A549 (cell line): ENCODE results near the gene MAGI1. TPM values are rescaled to one million over a fixed set of nuclear protein-coding genes. Genes with fewer than 3 reads are reported as not detected.

Experiments used
- ATAC-seq, 2 experiments: fragments of 200-7000 bp in 1 of 2; fragments of >200 bp in 1 of 2; cut with Nextera tagmentation in 1 of 2; cut with Tn5 transposase in 1 of 2; 3 replicates each; pipeline versions ENCODE4 v1.8.0 to v1.9.1; 2018 to 2020; ENCODE audit warnings: mild to moderate bottlenecking in 1 of 2, moderate library complexity in 1 of 2
- CTCF ChIA-PET: fragments of 300-600 bp; sonication (Branson Sonifier 250); formaldehyde crosslinking; extraction: SDS; loops from one replicate; lab custom pipeline; 2021; ENCODE audit warnings: antibody characterized with exemption, inconsistent platforms; lab: Yijun Ruan, JAX
- POLR2A ChIA-PET: fragments of 350-600 bp; formaldehyde crosslinking; extraction: SDS; loops from one replicate; lab custom pipeline; 2021; ENCODE audit warnings: antibody characterized with exemption, inconsistent platforms; lab: Yijun Ruan, JAX
- DNase-seq, 2 experiments: peaks; one replicate each; pipeline versions ENCODE4 v3.0.0 to v3.0.0-alpha.2; 2011 to 2016; ENCODE audit warnings: low read depth in 1 of 2, low spot score in 1 of 2
- FAIRE-seq: peaks from 2 replicates; lab custom pipeline; 2011; peaks lifted over from hg19 to GRCh38; lab: Jason Lieb, UNC
- H3K27ac ChIP-seq, 2 experiments: fragments of >200 bp; sonication (Bioruptor Twin); formaldehyde crosslinking; 3 replicates each; pipeline ENCODE4 v1.5.1; 2016 to 2017
- H3K4me1 ChIP-seq: fragments of >200 bp; sonication (Bioruptor Twin); formaldehyde crosslinking; 3 replicates; pipeline ENCODE4 v1.6.1; 2016
- H3K4me2 ChIP-seq: fragments of >200 bp; sonication (Bioruptor Twin); formaldehyde crosslinking; 3 replicates; pipeline ENCODE4 v1.6.1; 2016
- H3K4me3 ChIP-seq: fragments of >200 bp; sonication (Bioruptor Twin); formaldehyde crosslinking; 3 replicates; pipeline ENCODE4 v1.5.1; 2016
- H3K9me3 ChIP-seq: fragments of >200 bp; sonication (Bioruptor Twin); formaldehyde crosslinking; 3 replicates; pipeline ENCODE4 v1.6.1; 2016
- CBX8 ChIP-seq: fragments of 200-600 bp; sonication (generic); IDR thresholded peaks from 2 replicates; pipeline ENCODE4 v1.6.1; 2016
- CEBPB ChIP-seq, 2 experiments: fragments of >200 bp in 1 of 2; sonication (Bioruptor Twin) in 1 of 2; formaldehyde crosslinking in 1 of 2; IDR thresholded peaks; 2 replicates each; pipeline ENCODE4 v1.6.1; 2012 to 2016
- CHD2 ChIP-seq: fragments of 150-350 bp; IDR thresholded peaks from 2 replicates; pipeline ENCODE4 v1.6.1; 2014; ENCODE audit warnings: low read length; ENCODE audit not compliant: partially characterized antibody
- CHD4 ChIP-seq: fragments of 200-600 bp; sonication (generic); IDR thresholded peaks from 2 replicates; pipeline ENCODE4 v1.6.1; 2016; ENCODE audit warnings: antibody characterized with exemption, mild to moderate bottlenecking, borderline replicate concordance
- CTCF ChIP-seq: fragments of >200 bp; sonication (Bioruptor Twin); formaldehyde crosslinking; IDR thresholded peaks from 3 replicates; pipeline ENCODE4 v1.5.1; 2016
- EHMT2 ChIP-seq: fragments of 200-600 bp; sonication (generic); IDR thresholded peaks from 2 replicates; pipeline ENCODE4 v1.6.1; 2016; ENCODE audit warnings: antibody characterized with exemption, low read depth, mild to moderate bottlenecking, moderate library complexity
- FOSB ChIP-seq: fragments of 250-450 bp; sonication (Bioruptor Pico); IDR thresholded peaks from 2 replicates; pipeline ENCODE4 v1.5.0; 2020; ENCODE audit warnings: mild to moderate bottlenecking, moderate library complexity
- FOXS1 ChIP-seq: fragments of 250-450 bp; sonication (Bioruptor Pico); IDR thresholded peaks from 2 replicates; pipeline ENCODE4 v1.5.0; 2020; ENCODE audit warnings: mild to moderate bottlenecking, moderate library complexity
- HOXA7 ChIP-seq: fragments of 250-450 bp; sonication (Bioruptor Pico); IDR thresholded peaks from 2 replicates; pipeline ENCODE4 v1.5.0; 2020; ENCODE audit warnings: mild to moderate bottlenecking, moderate library complexity
- JUN ChIP-seq, 2 experiments: fragments of >200 bp; sonication (Bioruptor Twin); formaldehyde crosslinking; IDR thresholded peaks; 2 replicates in 1 of 2; 3 replicates in 1 of 2; pipeline ENCODE4 v1.6.1; 2016 to 2017
- KDM1A ChIP-seq: fragments of 200-600 bp; sonication (generic); IDR thresholded peaks from 2 replicates; pipeline ENCODE4 v1.6.1; 2016; ENCODE audit warnings: low read depth, mild to moderate bottlenecking
- KDM5A ChIP-seq: fragments of 200-600 bp; sonication (generic); IDR thresholded peaks from 2 replicates; pipeline ENCODE4 v1.6.1; 2016; ENCODE audit warnings: antibody characterized with exemption, mild to moderate bottlenecking
- MYC ChIP-seq: IDR thresholded peaks from 2 replicates; pipeline ENCODE4 v1.6.1; 2012; ENCODE audit warnings: mild to moderate bottlenecking, inconsistent platforms, low read length, improper control_type of control experiment, borderline replicate concordance
- NPAS2 ChIP-seq: fragments of 250-450 bp; sonication (Bioruptor Pico); IDR thresholded peaks from 2 replicates; pipeline ENCODE4 v1.8.0; 2022; ENCODE audit warnings: mild to moderate bottlenecking, moderate library complexity, borderline replicate concordance
- SREBF2 ChIP-seq: fragments of 450-650 bp; IDR thresholded peaks from 2 replicates; pipeline ENCODE4 v1.6.1; 2014; ENCODE audit warnings: mild to moderate bottlenecking, moderate library complexity
- TFCP2L1 ChIP-seq: fragments of 250-450 bp; sonication (Bioruptor Pico); IDR thresholded peaks from 2 replicates; pipeline ENCODE4 v1.5.0; 2021; ENCODE audit warnings: mild to moderate bottlenecking
- TP53 ChIP-seq: fragments of 250-450 bp; sonication (Bioruptor Pico); IDR thresholded peaks from 2 replicates; pipeline ENCODE4 v1.5.0; 2021; ENCODE audit warnings: mild to moderate bottlenecking, moderate library complexity
- WGBS: methylation state at CpG from one replicate; pipeline ENCODE4 v1.1.6; 2017; ENCODE audit errors: missing lambda C conversion rate; 5-methylcytosine and 5-hydroxymethylcytosine counted together
- polyA plus RNA-seq, 4 experiments: library from polyadenylated mRNA; depleted of rRNA in 3 of 4; stranded (reverse); fragments of >200 nt; fragmentation: RNase III in 1 of 4; extraction: RNeasy Plus Mini Kit Qiagen cat#74134 plus additional on column Dnase treatment in 1 of 4; gene quantifications; 2 replicates in 3 of 4; 3 replicates in 1 of 4; pipeline ENCODE4 v1.2.3, GENCODE V29; 2011 to 2017
- TF ChIP-seq, protein P1 (sequence below): fragments of 200-600 bp; sonication (generic); IDR thresholded peaks from 2 replicates; pipeline ENCODE4 v1.6.1; 2016; ENCODE audit warnings: antibody characterized with exemption, mild to moderate bottlenecking, moderate library complexity
- TF ChIP-seq, protein P2 (sequence below): fragments of >200 bp; sonication (Bioruptor Twin); formaldehyde crosslinking; IDR thresholded peaks from 2 replicates; pipeline ENCODE4 v1.6.1; 2016

MAGI1 gene
- polyA plus RNA-seq, 2 of the 4 experiments (the other 2 are of a cell fraction): 4.7 to 6.6 TPM

DNA sequence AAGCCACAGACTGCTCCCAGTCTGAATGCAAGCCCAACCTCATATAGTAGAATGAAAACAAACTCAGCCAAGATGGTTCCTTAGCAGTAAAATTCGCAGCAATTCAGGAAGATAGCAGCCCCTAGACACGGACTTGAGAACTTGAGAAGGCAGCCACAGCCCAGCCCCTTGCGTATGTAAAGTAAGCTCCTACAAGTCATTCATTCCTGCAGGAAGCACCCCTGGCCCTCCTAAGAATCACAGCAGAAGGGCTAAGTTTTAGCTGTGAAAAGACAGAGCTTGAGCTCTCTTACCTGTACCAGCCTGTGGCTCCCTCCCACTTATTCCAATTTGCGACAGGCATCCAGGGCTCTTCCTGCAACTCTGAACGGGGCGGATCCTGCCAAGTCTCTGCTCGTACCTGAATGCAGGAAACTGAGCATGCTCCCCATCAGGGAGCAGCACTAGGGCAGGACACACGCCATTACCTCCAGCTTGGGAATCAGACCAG lies 136.4 kb downstream of the MAGI1 start:
- ChIA-PET POLR2A (no interaction called here), CTCF (interaction anchor here (0.7 to 1.4 kb wide), 3 partner anchors 13 to 51 kb away, joined by 3 read pairs; no protein-coding TSS in a partner anchor)
- 82% methylated on average over 4 of the region's 8 CpGs for WGBS
- FAIRE-seq (no peak), ATAC-seq (no peak), DNase-seq (no peak)
- no peak overlapping the region for H3K27ac ChIP-seq
- TF ChIP-seq TFCP2L1 (CRISPR knock-in tag): no peak
- no peak for TF ChIP-seq JUN (IDR thresholded peaks at IDR 0.05)
- no peak for TF ChIP-seq NPAS2 (CRISPR knock-in tag)
- no peak for TF ChIP-seq TP53 (CRISPR knock-in tag)
- no peak for TF ChIP-seq EHMT2
- TF ChIP-seq CEBPB (IDR thresholded peaks at IDR 0.05): no peak
- no peaks in the 10 kb centered on the region for H3K9me3 ChIP-seq
- H3K4me2 ChIP-seq: no peak overlapping the region
- H3K4me1 ChIP-seq: no peaks in the 10 kb centered on the region
- H3K4me3 ChIP-seq: no peak overlapping the region

DNA sequence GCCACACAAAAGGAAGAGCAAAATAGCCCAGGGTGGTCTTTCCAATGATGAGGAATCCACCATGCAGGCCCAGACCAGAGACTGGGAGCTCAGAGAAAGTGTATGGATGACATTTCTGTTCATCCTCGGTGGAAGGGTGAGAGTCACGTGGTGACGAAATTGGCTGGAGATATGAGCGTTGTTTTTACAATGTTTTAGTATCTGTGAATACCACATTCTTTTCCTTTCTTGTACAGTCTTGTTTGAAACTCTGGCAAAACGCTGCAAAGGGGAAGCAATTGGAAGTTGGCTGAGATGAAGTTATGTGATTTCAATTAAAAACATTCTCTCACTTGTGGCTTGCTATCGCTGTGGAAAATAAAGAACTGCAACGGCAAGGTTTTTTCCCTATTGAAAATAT lies 137.5 kb downstream of the MAGI1 start:
- POLR2A ChIA-PET: no interaction called here
- FAIRE-seq: no peak
- WGBS: 83% methylated on average over 7 of the region's 7 CpGs

More for the DNA sequence above, 137.5 kb downstream of the MAGI1 start:
- CTCF ChIA-PET: no interaction called here
- no peak overlapping the region for H3K4me2 ChIP-seq
- ATAC-seq (no peak), DNase-seq (no peak)
- TF ChIP-seq FOSB (no peak), KDM1A (no peak), CBX8 (no peak), CHD4 (no peak), MYC (no peak), SREBF2 (no peak), JUN (IDR thresholded peaks at IDR 0.05) (no peak), FOXS1 (no peak), CTCF (no peak), KDM5A (no peak), NPAS2 (CRISPR knock-in tag) (no peak), HOXA7 (CRISPR knock-in tag) (no peak), CHD2 (no peak)
- TF ChIP-seq, protein P1, sequence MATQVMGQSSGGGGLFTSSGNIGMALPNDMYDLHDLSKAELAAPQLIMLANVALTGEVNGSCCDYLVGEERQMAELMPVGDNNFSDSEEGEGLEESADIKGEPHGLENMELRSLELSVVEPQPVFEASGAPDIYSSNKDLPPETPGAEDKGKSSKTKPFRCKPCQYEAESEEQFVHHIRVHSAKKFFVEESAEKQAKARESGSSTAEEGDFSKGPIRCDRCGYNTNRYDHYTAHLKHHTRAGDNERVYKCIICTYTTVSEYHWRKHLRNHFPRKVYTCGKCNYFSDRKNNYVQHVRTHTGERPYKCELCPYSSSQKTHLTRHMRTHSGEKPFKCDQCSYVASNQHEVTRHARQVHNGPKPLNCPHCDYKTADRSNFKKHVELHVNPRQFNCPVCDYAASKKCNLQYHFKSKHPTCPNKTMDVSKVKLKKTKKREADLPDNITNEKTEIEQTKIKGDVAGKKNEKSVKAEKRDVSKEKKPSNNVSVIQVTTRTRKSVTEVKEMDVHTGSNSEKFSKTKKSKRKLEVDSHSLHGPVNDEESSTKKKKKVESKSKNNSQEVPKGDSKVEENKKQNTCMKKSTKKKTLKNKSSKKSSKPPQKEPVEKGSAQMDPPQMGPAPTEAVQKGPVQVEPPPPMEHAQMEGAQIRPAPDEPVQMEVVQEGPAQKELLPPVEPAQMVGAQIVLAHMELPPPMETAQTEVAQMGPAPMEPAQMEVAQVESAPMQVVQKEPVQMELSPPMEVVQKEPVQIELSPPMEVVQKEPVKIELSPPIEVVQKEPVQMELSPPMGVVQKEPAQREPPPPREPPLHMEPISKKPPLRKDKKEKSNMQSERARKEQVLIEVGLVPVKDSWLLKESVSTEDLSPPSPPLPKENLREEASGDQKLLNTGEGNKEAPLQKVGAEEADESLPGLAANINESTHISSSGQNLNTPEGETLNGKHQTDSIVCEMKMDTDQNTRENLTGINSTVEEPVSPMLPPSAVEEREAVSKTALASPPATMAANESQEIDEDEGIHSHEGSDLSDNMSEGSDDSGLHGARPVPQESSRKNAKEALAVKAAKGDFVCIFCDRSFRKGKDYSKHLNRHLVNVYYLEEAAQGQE: no peak
- TF ChIP-seq, protein P2, sequence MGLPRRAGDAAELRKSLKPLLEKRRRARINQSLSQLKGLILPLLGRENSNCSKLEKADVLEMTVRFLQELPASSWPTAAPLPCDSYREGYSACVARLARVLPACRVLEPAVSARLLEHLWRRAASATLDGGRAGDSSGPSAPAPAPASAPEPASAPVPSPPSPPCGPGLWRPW: no peak
- no peak overlapping the region for H3K27ac ChIP-seq
- no peak overlapping the region for H3K4me3 ChIP-seq
- no peaks in the 10 kb centered on the region for H3K9me3 ChIP-seq
- H3K4me1 ChIP-seq: no peaks in the 10 kb centered on the region
